NCI-H82 treated with DMSO at 0.1 percent for 48 hours (cell line): ENCODE results near the gene PEAK1.
"Not testable (repeated sequence)": the region's sequence is repeated elsewhere in the genome, so short reads cannot be mapped to it uniquely, and the experiment has no call there.

Experiments used
- DNase-seq: peaks from one replicate; lab custom pipeline; 2025; ENCODE audit not compliant: unreplicated experiment; lab: John Stamatoyannopoulos, UW

PEAK1 gene

DNA sequence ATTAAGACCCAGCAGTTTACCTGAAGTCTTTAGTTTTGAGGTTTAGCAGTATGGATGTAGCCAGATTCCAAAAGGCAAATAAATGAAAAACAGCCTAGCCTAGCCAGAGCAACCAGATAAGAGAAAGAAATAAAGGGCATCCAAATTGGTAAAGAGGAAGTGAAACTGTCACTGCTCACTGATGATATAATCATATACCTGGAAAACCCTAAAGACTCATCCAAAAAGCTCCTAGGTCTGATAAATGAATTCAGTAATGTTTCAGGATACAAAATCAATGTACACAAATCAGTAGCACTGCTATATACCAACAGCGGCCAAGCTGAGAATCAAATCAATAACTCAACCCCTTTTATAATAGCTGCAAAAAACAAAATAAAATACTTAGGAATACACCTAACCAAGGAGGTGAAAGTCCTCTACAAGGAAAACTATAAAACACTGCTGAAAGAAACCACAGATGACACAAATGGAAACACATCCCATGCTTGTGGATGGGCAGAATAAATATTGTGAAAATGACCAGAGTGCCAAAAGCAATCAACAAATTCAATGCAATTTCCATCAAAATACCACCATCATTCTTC, 13.6 kb downstream of the PEAK1 start:
- not testable (repeated sequence) for DNase-seq

DNA sequence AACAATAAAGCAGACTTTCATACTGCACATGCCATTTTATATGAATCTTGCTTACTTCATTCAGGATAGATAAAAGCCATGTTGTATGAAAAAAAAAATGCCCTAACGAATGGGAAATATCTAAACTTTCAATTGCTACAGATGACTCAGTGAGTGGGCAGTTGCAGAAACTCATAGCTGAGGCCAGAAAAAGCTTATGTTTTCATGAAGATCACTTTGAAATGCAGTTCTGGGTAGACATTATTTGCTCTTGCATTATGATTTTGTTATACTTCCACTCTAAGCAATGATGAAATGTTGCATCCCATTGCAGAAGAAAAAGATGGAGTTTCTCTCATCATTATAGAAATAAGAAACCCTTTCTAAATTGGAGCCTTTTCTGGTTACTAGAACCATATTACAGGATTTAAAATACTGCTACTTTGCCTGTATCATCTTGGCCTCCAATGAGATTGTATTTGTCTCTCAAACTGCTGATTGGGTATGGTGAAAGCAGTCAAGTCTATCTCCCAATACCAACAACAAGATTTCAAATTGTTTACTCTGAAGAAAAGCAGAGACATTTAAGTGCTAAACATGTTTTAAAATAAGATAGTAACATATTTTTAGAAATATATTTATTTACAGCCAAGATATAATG, 17.0 kb downstream of the PEAK1 start:
- no peak for DNase-seq

DNA sequence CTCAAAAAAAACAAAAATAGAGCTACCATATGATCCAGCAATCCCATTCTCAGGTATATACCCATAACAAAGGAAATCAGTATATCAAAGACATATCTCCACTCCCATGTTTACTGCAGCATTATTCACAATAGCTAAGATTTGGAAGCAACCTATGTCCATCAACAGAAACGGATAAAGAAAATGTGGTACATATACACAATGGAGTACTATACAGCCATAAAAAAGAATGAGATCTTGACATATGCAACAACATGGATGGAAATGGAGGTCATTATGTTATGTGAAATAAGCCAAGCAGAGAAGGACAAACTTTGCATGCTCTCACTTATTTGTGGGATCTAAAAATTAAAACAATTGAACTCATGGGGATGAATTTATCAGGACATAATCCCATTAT, 19.6 kb downstream of the PEAK1 start:
- no peak for DNase-seq

DNA sequence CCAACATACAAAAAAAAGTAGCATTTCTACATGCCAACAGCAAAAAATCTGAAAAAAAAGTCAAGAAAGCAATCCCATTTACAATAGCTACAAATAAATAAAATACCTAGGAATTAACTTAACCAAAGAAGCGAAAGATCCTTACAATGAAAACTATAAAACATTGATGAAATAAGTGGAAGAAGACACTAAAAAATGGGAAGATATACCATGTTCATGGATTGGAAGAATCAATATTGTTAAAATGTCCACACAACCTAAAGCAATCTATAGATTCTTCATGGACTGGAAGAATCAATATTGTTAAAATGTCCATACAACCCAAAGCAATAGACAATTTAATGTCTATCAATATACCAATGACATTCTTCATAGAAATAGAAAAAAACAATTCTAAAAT, 21.0 kb downstream of the PEAK1 start:
- DNase-seq: no peak

DNA sequence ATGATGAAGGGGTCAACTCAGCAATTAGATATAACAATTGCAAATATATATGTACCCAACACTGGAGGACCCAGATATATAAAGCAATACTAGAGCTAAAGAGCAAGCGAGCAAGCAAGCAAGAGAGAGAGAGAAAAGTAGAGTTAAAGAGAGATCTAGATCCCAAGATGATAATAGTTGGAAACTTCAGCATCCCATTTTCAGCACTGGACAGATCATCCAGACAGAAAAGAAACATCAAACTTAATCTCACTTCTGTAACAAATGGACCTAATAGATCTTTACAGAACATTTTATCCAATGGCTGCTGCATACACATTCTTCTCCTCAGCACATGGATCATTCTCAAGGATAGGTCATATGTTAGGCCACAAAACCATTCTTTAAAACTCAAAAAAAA, 23.2 kb downstream of the PEAK1 start:
- no peak for DNase-seq

DNA sequence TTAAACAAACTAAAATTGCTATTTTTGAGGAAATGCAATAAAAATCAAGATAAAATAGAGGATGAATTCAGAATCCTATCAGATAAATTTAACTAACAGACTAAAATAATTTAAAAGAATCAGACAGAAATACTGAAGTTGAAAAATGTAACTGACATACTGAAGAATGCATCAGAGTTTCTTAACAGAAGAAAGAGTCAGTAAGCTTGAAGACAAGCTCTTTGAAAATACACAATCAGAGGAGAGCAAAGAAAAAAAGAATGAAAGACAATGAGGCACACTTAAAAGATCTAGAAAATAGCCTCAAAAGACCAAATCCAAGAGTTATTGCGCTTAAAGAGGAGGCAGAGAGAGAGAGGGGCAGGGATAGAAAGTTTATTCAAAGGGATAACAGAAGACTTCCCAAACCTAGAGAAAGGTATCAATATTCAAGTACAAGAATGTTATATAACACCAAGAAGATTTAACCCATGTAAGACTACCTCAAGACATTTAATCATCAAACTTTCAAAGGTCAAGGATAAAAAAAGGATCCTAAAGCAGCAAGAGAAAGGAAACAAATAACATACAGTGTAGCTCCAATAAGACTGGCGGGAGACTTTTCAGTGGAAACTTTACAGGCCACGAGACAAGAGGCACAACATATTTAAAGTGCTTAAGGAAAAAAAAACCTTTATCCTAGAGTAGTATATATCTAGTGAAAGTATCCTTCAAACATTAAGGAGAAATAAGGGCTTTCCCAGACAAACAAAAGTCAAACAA, 24.7 kb downstream of the PEAK1 start:
- DNase-seq: no peak

DNA sequence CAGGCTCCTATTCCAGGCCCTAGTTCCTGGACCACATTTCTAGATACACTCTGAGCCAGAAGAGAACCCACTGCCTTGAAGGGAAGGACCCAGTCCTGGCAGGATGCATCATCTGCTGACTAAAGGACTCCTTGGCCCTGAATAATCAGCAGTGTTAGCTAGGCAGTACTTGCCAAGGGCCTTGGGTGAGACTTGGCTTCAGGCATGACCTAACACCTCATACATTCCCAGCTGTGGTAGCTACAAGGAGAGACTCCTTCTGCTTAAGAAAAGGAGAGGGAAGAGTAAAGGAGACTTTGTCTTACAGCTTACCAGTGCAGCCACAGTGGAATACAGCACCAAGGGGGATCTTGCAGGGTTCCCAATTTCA, 26.4 kb downstream of the PEAK1 start:
- DNase-seq: no peak

DNA sequence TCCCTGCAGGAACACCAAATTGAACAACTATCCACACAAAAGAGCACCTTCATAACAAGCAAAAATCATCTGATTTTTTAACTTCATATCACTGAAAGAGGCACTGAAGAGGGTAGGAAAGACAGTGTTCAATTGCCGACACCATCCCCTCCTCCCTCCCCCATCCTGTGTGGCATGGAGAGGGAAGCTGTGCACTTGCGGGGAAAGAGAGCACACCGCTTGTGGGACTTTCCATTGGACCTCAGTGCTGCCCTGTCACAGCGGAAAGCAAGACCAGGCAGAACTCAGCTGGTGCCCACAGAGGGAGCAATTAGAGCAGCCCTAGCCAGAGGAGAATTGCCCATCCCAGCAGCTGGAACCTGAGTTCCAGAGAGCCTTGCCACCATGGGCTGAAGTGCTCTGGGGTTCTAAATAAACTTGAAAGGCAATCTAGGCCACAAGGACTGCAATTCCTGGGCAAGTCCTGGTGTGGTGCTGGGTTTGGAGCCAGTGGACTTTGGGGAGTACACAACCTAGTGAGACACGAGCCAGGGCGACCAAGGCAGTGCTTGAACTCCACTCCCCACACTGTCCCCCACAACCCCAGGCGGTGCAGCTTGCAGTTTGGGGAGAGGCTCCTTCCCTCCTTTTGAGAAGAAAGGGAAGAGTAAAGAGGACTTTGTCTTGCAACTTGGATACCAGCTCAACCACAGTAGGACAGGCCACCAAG, 27.0 kb downstream of the PEAK1 start:
- no peak for DNase-seq

DNA sequence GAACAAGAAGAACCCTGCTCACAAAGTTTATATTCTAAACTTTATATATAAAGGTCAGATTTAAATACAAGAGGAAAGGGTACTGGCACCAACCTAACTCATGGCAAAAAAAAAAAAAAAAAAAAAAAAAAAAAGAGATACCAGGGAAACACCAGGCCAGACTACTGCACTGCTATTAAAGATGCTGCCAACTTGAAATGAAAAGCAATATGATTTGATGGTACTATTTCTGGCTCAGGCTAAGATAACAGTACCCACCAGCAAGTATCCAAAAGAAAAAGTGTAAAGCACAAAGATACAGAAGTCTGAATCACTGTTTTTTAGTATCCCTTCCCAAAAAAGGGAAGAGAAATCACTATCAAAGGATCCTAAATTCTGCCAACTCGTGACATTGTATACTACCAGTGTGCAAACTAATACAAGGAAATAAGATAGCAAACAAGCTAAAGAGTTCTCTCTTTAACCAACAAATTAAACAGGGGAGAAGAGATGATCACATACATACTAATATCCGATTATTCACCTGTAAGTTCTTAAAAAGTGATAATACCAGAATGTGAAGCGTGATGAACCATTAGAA, 28.4 kb downstream of the PEAK1 start:
- DNase-seq: no peak

DNA sequence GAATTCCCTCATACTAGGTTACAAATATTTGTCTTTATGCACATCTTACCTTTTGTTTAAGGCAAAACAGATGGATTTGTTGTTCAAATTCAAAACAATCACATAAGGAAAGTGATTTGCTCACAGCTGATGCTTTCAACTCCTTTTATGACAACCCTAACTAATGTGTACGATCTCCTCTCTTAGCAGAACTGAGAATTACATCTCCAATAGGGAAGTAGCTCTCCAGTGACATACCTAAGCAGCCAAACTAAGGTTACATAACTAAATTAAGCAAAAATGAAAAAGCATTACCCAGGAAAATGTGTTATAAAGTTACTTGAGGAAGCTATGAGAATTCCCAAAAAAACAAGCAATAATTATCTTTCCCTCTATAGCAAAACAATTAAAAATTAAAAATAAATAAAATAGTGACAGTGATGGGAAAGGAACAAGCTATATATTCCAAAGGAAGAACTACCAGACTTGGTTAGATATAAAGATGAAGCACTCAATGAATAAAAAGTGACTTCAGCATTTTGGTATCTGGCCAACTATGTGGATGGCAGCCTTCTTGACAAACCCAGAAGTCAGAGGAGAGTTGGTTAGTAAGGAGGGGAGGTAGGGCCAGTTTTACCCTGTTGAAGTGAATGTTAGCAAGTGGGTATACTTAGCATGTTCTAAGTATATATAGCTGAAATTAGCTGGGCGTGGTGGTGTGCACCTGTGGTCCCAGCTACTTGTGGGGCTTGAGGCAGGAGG, 32.4 kb downstream of the PEAK1 start:
- no peak for DNase-seq

DNA sequence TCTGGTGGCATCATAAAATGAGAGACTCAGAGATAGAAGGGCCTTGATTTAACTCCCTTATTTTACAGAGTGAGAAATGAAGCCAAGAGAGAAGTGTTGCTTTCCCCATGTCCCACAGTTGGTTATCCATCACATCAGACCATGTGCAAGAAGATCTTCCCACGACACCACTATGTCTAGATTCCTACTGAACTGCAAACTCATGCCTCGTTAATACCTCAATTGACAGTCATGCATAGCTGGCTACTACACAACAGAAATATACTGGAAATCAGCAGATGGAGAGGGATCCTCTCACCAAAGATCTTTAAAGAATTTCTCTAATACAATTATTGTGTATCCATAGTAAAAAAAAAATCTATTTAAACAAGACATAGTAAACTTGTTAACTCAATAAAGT, 33.3 kb downstream of the PEAK1 start:
- no peak for DNase-seq

DNA sequence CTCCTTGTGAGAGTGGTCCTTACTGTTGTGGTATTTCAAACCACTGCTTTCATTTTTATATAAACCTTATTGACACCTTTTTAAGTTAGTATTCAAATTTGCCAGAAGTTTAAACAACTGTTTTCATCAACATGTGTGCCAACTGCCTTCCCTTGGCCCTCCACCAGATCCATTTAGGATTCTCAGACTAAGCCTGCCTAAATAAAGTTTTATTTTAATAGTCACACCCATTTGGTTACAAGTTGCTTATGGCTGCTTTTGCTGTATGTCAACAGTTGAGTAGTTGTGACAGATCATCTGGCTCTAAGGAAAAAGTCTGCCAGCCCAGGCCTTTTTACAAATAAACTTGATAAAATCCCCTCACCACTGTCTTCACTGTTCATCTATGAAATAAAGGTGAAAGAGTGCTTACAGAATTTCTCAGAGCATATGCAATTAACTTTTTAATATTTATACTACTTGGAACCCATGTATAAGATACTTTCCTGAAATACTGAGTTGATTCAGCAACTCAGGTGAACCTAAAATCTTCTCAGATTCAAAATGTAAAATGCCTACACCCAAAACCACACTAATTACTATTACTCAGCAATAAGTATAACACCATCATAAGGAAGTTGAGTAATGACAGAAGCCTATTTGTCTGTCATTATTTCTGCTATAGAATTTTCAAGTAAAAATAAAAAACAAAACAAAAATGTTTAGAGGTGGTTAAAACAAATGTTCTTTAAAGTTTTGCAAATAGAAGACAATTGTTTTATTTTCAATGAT, 35.1 kb downstream of the PEAK1 start:
- no peak for DNase-seq

DNA sequence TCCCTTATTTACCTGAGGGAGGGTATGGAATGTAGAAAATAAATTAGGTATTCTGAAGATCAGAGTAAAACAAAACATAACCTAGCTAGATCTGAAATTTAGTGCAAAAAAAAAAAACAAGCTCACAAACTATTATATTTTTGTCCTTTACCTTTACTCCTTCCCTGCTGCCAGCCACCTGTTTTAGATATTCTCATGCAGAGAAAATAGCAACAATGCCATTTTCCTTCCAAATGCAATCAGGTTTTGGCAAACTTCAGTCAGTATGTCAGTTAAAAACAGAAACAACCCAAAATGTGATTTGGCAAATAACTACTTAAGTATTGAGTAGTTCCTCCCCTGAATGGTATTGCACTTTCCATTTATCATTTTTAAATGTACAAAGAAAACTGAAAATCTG, 35.8 kb downstream of the PEAK1 start:
- DNase-seq: no peak

DNA sequence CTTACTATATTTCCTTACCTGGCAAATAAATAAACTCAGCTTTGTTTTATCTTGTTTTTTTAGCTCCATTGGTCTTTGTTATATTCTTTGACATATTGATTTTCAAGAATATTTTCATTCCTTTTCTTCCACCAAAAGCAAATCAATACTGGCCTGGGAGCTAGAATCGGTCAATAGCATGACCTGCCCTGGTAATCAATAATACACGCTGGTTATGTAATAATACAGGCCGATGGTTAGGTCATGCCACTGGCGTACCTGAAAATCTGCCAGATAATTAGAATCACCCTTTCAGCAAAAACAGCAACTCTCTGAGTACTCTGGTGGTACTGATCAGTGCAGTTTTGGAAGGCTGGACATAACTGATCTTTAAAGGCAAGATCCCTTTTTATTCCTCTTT, 39.9 kb downstream of the PEAK1 start:
- no peak for DNase-seq

DNA sequence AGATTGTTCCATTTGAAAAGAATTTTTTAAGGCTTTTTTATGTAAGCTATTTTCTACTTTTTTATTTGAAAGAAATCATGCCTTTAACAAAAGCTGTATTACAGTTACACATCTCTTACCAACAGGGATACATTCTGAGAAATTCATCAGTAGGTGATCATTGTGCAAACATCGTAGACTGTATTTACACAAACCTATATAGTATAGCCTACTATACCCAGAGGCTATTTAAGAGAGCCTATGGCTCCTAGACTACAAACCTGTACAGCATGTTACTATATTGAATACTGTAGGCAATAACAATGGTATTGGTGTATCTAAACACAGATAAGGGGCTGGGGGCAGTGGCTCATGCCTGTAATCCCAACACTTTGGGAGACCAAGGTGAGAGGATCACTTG, 43.1 kb downstream of the PEAK1 start:
- DNase-seq: no peak

DNA sequence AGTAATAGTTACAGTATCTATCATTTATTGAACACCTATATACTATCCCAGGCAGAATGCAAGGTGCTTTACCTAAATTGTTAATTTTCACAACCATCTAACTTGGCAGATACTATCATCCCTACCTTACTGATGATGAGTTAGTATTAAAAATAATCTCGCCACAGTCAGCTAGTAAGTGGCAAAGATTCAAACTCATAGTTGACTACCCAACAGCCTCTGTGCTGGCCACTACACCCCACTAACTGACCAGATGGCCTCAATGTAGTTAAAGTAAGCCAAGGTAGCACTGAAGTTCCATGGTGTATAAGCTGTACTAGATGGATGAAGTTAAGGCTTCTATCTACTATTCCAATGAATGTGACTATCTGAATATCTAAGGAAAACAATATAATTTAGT, 44.8 kb downstream of the PEAK1 start:
- no peak for DNase-seq

DNA sequence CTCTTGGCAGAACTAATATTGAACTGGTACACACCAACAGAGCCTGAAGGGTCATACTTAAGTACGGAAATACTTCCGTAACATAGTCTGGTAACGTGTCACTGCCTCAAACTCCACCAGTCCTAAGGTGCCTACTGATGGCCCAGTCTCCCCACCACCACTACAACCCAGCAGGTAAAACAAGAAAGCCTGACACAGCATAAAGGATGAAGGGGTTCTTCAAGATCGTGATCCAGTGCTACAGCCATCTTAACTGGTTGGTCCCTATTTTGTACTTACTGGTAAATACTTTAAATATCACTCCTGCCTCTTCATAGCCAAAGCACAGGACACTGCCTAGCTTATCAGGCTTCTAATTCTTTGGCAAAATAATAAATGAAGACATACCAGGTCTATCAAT, 46.5 kb downstream of the PEAK1 start:
- DNase-seq: no peak

DNA sequence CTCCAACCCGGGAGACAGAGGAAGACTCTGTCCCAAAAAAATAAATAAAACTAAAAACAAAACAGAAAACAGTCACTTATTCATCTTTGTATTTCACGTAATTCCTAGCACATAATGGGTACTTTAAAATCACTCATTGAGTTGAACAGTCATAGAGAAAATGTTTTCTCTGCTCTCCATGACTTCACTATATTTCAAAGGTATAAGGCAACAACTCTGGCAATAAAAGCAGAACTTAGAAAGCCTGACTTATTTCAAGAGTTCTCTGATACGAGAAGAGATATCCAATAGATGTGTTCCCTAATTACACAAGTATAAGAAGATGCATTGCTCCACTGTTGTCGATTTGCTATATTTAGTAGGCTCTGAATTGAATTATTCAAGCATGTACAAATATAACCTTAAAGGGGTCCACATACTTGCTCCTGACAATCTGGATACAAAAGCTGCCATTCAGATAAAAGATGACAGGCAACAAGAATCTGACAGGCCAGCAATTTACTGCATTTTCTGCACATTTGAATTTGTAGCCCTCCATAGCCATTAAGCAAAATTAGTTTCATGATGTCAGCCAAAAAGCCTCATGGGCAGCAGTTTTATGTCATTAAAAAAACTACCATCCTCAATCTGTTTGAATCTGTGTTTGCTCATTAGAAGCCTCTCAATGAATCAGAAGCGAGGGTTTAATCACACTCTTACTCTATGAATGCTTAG, 47.9 kb downstream of the PEAK1 start:
- no peak for DNase-seq

DNA sequence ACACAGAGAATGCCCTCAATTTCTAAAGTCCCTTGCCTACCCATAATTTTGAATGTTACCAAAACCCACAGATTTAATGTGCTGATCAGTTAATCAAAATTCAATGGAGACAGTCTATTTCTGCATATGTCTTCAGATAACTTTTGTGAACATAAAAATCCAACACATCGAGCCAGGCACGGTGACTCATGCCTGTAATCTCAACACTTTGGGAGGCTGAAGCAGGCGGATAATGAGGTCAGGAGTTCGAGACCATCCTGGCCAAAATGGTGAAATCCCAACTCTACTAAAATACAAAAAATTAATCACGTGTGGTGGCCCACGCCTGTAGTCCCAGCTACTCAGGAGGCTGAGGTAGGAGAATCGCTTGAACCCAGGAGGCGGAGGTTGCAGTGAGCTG, 49.3 kb downstream of the PEAK1 start:
- DNase-seq: no peak

DNA sequence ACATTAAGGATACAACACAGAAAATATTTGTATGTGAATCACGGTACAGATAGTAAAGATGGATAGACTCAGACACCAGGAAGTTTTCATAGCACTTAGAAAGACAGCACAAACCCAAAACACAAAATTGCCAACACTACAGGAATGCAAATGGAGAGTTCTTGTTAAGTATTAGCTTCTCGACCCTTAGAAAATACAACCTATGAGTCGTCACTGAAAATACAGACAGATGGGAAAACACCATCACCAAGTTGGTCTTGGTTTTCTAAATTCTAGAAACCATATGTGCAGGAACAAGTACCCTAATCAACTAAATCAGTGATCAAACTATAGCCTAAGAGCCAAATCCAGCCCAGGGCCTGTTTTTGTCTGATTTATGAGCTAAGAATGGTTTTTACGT, 50.7 kb downstream of the PEAK1 start:
- DNase-seq: no peak
